Activated CD8-positive, alpha-beta memory T cell treated with anti-CD3 and anti-CD28 coated beads, Interleukin-2, amount 10 ng/mL, durations not matched to agents 7 days and 5 days (primary cell): ENCODE measurements around the gene SMIM38. TPM values are rescaled to one million over a fixed set of nuclear protein-coding genes. Genes with fewer than 3 reads are reported as not detected.

ENCODE experiments used
- ATAC-seq: fragments of 150-1000 bp; cut with Tn5 transposase; one replicate; pipeline ENCODE4 v1.10.0; 2021; ENCODE audit warnings: moderate library complexity
- CTCF ChIA-PET: fragments of 350-600 bp; sonication (Branson Sonifier 250); formaldehyde crosslinking; loops from one replicate; lab custom pipeline; 2021; ENCODE audit warnings: antibody characterized with exemption; lab: Charles Lee
- DNase-seq: peaks from one replicate; pipeline ENCODE4 v3.0.0-alpha.2; 2020
- H3K27ac Mint-ChIP-seq: one replicate; pipeline ENCODE4 v1.8.0; 2021; ENCODE audit warnings: mild to moderate bottlenecking, mixed read lengths
- H3K27me3 Mint-ChIP-seq: one replicate; pipeline ENCODE4 v1.8.0; 2021; ENCODE audit warnings: mixed read lengths
- H3K36me3 Mint-ChIP-seq: one replicate; pipeline ENCODE4 v1.8.0; 2021; ENCODE audit warnings: mild to moderate bottlenecking, mixed read lengths
- H3K4me1 Mint-ChIP-seq: one replicate; pipeline ENCODE4 v1.8.0; 2021; ENCODE audit warnings: mixed read lengths
- H3K4me3 Mint-ChIP-seq: one replicate; pipeline ENCODE4 v1.8.0; 2021; ENCODE audit warnings: mild to moderate bottlenecking, moderate library complexity, mixed read lengths
- H3K9me3 Mint-ChIP-seq: one replicate; pipeline ENCODE4 v1.8.0; 2022; ENCODE audit warnings: low read depth, mixed read lengths
- total RNA-seq, 2 experiments: library from RNA; stranded (reverse); gene quantifications; one replicate each; pipeline ENCODE4 v1.2.3, GENCODE V29; 2021

The SMIM38 gene
- total RNA-seq, 2 experiments from 2014 or later = 0.26 to 0.56 TPM

GRCh38 chr11:69194396-69194795 is 38.7 kb downstream of the SMIM38 start:
- CTCF ChIA-PET = no interaction called here
- Mint-ChIP-seq H3K27ac (no peak overlapping the region), H3K9me3 (peaks cover 7% of the 10 kb centered on the region), H3K4me1 (no peaks in the 10 kb centered on the region), H3K27me3 (no peaks in the 10 kb centered on the region), H3K4me3 (no peak overlapping the region), H3K36me3 (no peaks in the 10 kb centered on the region)
- ATAC-seq (no peak), DNase-seq (no peak)

GRCh38 chr11:69194956-69195355 is 39.2 kb downstream of the SMIM38 start:
- H3K4me1 Mint-ChIP-seq = no peaks in the 10 kb centered on the region
- H3K4me3 Mint-ChIP-seq = no peak overlapping the region
- no peak for ATAC-seq
- peaks cover 7% of the 10 kb centered on the region for H3K9me3 Mint-ChIP-seq
- H3K27ac Mint-ChIP-seq = no peak overlapping the region
- no peaks in the 10 kb centered on the region for H3K27me3 Mint-ChIP-seq
- CTCF ChIA-PET = no interaction called here
- DNase-seq = no peak
- H3K36me3 Mint-ChIP-seq = no peaks in the 10 kb centered on the region

GRCh38 chr11:69195824-69196782 is 40.4 kb downstream of the SMIM38 start:
- CTCF ChIA-PET = no interaction called here
- Mint-ChIP-seq H3K27me3 (no peaks in the 10 kb centered on the region), H3K36me3 (no peaks in the 10 kb centered on the region), H3K27ac (no peak overlapping the region), H3K4me1 (no peaks in the 10 kb centered on the region), H3K9me3 (peaks cover 7% of the 10 kb centered on the region), H3K4me3 (no peak overlapping the region)
- no peak for DNase-seq
- no peak for ATAC-seq

GRCh38 chr11:69196783-69197169 is 41.0 kb downstream of the SMIM38 start:
- H3K4me3 Mint-ChIP-seq = no peak overlapping the region
- H3K36me3 Mint-ChIP-seq = no peaks in the 10 kb centered on the region
- no peak overlapping the region for H3K27ac Mint-ChIP-seq
- no peaks in the 10 kb centered on the region for H3K4me1 Mint-ChIP-seq
- H3K27me3 Mint-ChIP-seq = no peaks in the 10 kb centered on the region
- no peak for ATAC-seq
- H3K9me3 Mint-ChIP-seq = peaks cover 7% of the 10 kb centered on the region
- DNase-seq = no peak
- CTCF ChIA-PET = no interaction called here

GRCh38 chr11:69198891-69199582 is 43.3 kb downstream of the SMIM38 start:
- no peak overlapping the region for H3K4me3 Mint-ChIP-seq
- DNase-seq (no peak), ATAC-seq (no peak)
- CTCF ChIA-PET = no interaction called here
- no peak overlapping the region for H3K27ac Mint-ChIP-seq
- H3K4me1 Mint-ChIP-seq = no peaks in the 10 kb centered on the region
- no peaks in the 10 kb centered on the region for H3K36me3 Mint-ChIP-seq
- H3K9me3 Mint-ChIP-seq = peaks cover 7% of the 10 kb centered on the region
- no peaks in the 10 kb centered on the region for H3K27me3 Mint-ChIP-seq

GRCh38 chr11:69199583-69200315 is 44.0 kb downstream of the SMIM38 start:
- no peaks in the 10 kb centered on the region for H3K36me3 Mint-ChIP-seq
- peaks cover 3% of the 10 kb centered on the region for H3K9me3 Mint-ChIP-seq
- CTCF ChIA-PET = no interaction called here
- no peak overlapping the region for H3K27ac Mint-ChIP-seq
- DNase-seq (no peak), ATAC-seq (no peak)
- H3K27me3 Mint-ChIP-seq = no peaks in the 10 kb centered on the region
- H3K4me3 Mint-ChIP-seq = no peak overlapping the region
- no peaks in the 10 kb centered on the region for H3K4me1 Mint-ChIP-seq

GRCh38 chr11:69200331-69201065 is 44.8 kb downstream of the SMIM38 start:
- CTCF ChIA-PET = no interaction called here
- Mint-ChIP-seq H3K9me3 (no peaks in the 10 kb centered on the region), H3K27ac (no peak overlapping the region), H3K4me1 (no peaks in the 10 kb centered on the region), H3K27me3 (no peaks in the 10 kb centered on the region), H3K4me3 (no peak overlapping the region), H3K36me3 (no peaks in the 10 kb centered on the region)
- DNase-seq (no peak), ATAC-seq (no peak)

GRCh38 chr11:69201066-69201365 is 45.3 kb downstream of the SMIM38 start:
- Mint-ChIP-seq H3K36me3 (no peaks in the 10 kb centered on the region), H3K4me1 (no peaks in the 10 kb centered on the region), H3K4me3 (no peak overlapping the region), H3K27me3 (no peaks in the 10 kb centered on the region), H3K9me3 (no peaks in the 10 kb centered on the region), H3K27ac (no peak overlapping the region)
- CTCF ChIA-PET = no interaction called here
- ATAC-seq (no peak), DNase-seq (no peak)

- Mint-ChIP-seq H3K27me3 (no peaks in the 10 kb centered on the region), H3K36me3 (no peaks in the 10 kb centered on the region), H3K27ac (no peak overlapping the region), H3K9me3 (no peaks in the 10 kb centered on the region), H3K4me1 (no peaks in the 10 kb centered on the region), H3K4me3 (no peak overlapping the region)
- ATAC-seq = no peak
- CTCF ChIA-PET = no interaction called here
- no peak for DNase-seq
Observed at GRCh38 chr11:69201764-69202370, 46.1 kb downstream of the SMIM38 start.

GRCh38 chr11:69202511-69203221 is 46.9 kb downstream of the SMIM38 start:
- H3K4me3 Mint-ChIP-seq = no peak overlapping the region
- H3K4me1 Mint-ChIP-seq = no peaks in the 10 kb centered on the region
- H3K27me3 Mint-ChIP-seq = no peaks in the 10 kb centered on the region
- H3K9me3 Mint-ChIP-seq = no peaks in the 10 kb centered on the region
- H3K27ac Mint-ChIP-seq = no peak overlapping the region
- ATAC-seq (no peak), DNase-seq (no peak)
- H3K36me3 Mint-ChIP-seq = no peaks in the 10 kb centered on the region
- CTCF ChIA-PET = no interaction called here

- ATAC-seq (no peak), DNase-seq (no peak)
- no peaks in the 10 kb centered on the region for H3K4me1 Mint-ChIP-seq
- H3K9me3 Mint-ChIP-seq = no peaks in the 10 kb centered on the region
- H3K4me3 Mint-ChIP-seq = no peak overlapping the region
- H3K27me3 Mint-ChIP-seq = no peaks in the 10 kb centered on the region
- no peak overlapping the region for H3K27ac Mint-ChIP-seq
- H3K36me3 Mint-ChIP-seq = no peaks in the 10 kb centered on the region
- CTCF ChIA-PET = no interaction called here
Observed at GRCh38 chr11:69203381-69203780, 47.6 kb downstream of the SMIM38 start.

GRCh38 chr11:69203901-69204245 is 48.1 kb downstream of the SMIM38 start:
- Mint-ChIP-seq H3K27me3 (no peaks in the 10 kb centered on the region), H3K4me1 (no peaks in the 10 kb centered on the region), H3K36me3 (no peaks in the 10 kb centered on the region), H3K9me3 (no peaks in the 10 kb centered on the region), H3K4me3 (no peak overlapping the region), H3K27ac (no peak overlapping the region)
- CTCF ChIA-PET = no interaction called here
- ATAC-seq (no peak), DNase-seq (no peak)
